Hindlimb muscle (tissue), 1 donor: Measurements from ENCODE around the gene HP1BP3. TPM values are rescaled to one million over a fixed set of nuclear protein-coding genes. Genes with fewer than 3 reads are reported as not detected.
"Not testable (repeated sequence)": the region's sequence is repeated elsewhere in the genome, so short reads cannot be mapped to it uniquely, and the experiment has no call there.

Experiments used
- DNase-seq: peaks from one replicate; pipeline ENCODE4 v3.0.0-alpha.2; 2013
- polyA plus RNA-seq: library from polyadenylated mRNA; unstranded; fragments of 120-200 nt; gene quantifications from one replicate; pipeline ENCODE4 v1.2.1, GENCODE V29; 2013; ENCODE audit not compliant: insufficient read length

The HP1BP3 gene
- polyA plus RNA-seq: 188 TPM

- DNase-seq: peak; percentile 88
Measured at GRCh38 chr1:20787029-20787839, at the start of gene HP1BP3. Gene HP1BP3, minus strand, starts transcription at chr1:20787307. Its CDS starts 6,867 bp downstream, at chr1:20780440.

GRCh38 chr1:20836230-20836629, 49.1 kb upstream of the HP1BP3 start:
- DNase-seq: no peak

GRCh38 chr1:20834780-20835179, 47.7 kb upstream of the HP1BP3 start:
- DNase-seq: no peak

- DNase-seq: no peak
Measured at GRCh38 chr1:20834192-20834591, 47.1 kb upstream of the HP1BP3 start.

GRCh38 chr1:20830378-20830777, 43.3 kb upstream of the HP1BP3 start:
- no peak for DNase-seq

- DNase-seq: no peak
Measured at GRCh38 chr1:20829946-20830345, 42.8 kb upstream of the HP1BP3 start.

- DNase-seq: no peak
Measured at GRCh38 chr1:20829531-20829930, 42.4 kb upstream of the HP1BP3 start.

GRCh38 chr1:20823845-20824244, 36.7 kb upstream of the HP1BP3 start:
- DNase-seq: no peak

GRCh38 chr1:20821466-20821865, 34.4 kb upstream of the HP1BP3 start:
- no peak for DNase-seq

- no peak for DNase-seq
Measured at GRCh38 chr1:20819818-20820217, 32.7 kb upstream of the HP1BP3 start.

GRCh38 chr1:20814534-20814871, 27.4 kb upstream of the HP1BP3 start:
- no peak for DNase-seq

- no peak for DNase-seq
Measured at GRCh38 chr1:20811916-20812315, 24.8 kb upstream of the HP1BP3 start.

- no peak for DNase-seq
Measured at GRCh38 chr1:20793236-20793635, 6.1 kb upstream of the HP1BP3 start.

- DNase-seq: peak; percentile 91
Measured at GRCh38 chr1:20792196-20792595, 5.1 kb upstream of the HP1BP3 start.

- no peak for DNase-seq
Measured at GRCh38 chr1:20790785-20791184, 3.7 kb upstream of the HP1BP3 start.

GRCh38 chr1:20789598-20789997, 2.5 kb upstream of the HP1BP3 start:
- DNase-seq: not testable (repeated sequence)

- DNase-seq: peak; percentile 20
Measured at GRCh38 chr1:20787840-20788795, 1.0 kb upstream of the HP1BP3 start.

GRCh38 chr1:20786253-20787028, 666 bp downstream of the HP1BP3 start:
- DNase-seq: peak; percentile 97

GRCh38 chr1:20785907-20786252, 1.2 kb downstream of the HP1BP3 start:
- peak; percentile 3 for DNase-seq

- DNase-seq: no peak
Measured at GRCh38 chr1:20775700-20776099, 11.4 kb downstream of the HP1BP3 start.

GRCh38 chr1:20771780-20772179, 15.3 kb downstream of the HP1BP3 start:
- no peak for DNase-seq

- DNase-seq: no peak
Measured at GRCh38 chr1:20770314-20771087, 16.6 kb downstream of the HP1BP3 start.
